Measurements from ENCODE around the gene PCGF3.
"Not testable (repeated sequence)": the region's sequence is repeated elsewhere in the genome, so short reads cannot be mapped to it uniquely, and the experiment has no call there.

Gene PCGF3

DNA sequence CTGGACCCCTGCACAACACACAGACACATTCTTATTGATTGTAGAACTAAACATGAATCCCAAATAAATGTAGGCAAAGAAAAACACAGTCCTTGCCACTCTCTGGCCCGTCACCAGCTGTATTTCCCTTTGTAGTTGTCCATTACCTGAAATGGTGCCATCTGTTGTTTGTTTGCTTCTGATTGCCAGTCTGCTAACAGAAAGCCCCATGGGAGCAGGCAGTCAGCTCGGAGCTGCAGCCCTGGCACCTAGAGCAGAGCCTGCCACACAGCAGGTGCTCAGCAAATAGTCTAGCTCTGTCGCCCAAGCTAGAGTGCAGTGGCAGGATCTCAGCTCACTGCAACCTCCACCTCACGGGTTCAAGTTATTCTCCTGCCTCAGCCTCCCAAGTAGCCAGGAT is 91.4 kb downstream of the PCGF3 start:
- no peak for DNase-seq (ENCODE audit: low read depth)

DNA sequence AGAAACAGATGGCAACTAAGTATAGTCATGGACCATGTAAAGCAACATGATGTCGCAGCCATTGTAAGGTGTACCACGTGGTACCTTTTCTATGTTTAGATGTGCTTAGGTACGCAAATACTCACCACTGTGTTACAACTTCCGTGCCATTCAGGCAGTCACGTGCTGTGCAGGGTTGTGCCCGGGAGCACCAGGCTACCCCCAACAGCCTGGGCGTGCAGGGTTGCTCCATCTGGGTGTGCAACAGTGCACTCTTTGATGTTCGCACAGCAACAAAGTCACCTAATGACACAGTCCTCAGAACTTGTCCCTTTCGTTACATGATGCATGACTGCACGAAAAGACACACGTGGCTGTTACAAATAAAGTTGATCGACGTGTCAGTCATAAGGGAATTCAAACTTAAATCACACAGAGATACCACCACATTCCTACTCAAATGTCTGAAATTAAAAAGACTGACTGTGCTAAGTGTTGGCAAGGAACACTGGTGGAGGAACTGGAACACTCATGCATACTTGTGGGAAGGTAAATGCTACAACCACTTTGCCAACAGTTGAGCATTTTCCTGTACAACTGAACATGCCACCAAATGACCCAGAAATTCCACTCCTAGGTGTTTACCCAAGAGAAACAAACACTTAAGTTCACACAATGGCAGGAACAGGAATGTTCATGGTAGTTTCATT is 95.9 kb downstream of the PCGF3 start:
- DNase-seq (ENCODE audit: low read depth) = no peak

- no peak for DNase-seq (ENCODE audit: low read depth)
Observed at GRCh38 chr4:803884-804283, 98.3 kb downstream of the PCGF3 start.

DNA sequence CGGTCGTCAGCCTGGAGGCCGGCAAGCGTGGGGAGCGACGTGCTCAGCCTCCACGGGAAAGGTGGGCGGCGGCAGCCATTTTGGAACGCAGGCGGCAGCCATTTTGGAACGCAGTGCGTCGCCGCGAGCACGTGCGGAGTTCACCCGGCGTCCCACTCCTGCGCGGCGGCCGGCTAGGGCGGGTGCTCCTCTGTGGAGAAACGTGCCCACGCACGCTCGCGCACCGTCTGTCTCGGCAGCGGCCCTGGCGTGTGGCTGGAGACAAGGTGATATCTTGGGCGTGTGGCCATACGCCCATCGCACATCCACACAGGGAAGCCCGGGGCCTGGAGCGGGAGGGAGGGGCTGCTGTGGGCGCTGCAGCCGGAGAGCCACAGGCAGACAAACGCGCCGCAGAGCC is 99.2 kb downstream of the PCGF3 start:
- DNase-seq (ENCODE audit: low read depth) = no peak

DNA sequence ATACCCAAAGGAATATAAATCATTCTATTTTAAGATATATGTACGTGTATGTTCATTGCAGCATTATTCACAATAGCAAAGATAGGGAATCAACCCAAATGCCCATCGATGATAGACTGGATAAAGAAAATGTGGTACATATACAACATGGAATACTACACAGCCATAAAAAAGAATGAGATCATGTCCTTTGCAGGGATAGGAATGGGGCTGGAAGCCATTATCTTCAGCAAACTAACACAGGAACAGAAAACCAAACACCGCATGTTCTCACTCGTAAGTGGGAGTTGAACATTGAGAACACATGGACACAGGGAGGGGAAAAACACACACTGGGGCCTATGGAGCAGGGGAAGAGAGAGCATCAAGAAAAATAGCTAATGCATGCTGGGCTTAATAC is 101.3 kb downstream of the PCGF3 start:
- not testable (repeated sequence) for DNase-seq (ENCODE audit: low read depth)

GRCh38 chr4:807792-808191 is 102.2 kb downstream of the PCGF3 start:
- DNase-seq (ENCODE audit: low read depth) = no peak

- DNase-seq (ENCODE audit: low read depth) = no peak
Observed at GRCh38 chr4:808860-809570, 103.4 kb downstream of the PCGF3 start.

DNA sequence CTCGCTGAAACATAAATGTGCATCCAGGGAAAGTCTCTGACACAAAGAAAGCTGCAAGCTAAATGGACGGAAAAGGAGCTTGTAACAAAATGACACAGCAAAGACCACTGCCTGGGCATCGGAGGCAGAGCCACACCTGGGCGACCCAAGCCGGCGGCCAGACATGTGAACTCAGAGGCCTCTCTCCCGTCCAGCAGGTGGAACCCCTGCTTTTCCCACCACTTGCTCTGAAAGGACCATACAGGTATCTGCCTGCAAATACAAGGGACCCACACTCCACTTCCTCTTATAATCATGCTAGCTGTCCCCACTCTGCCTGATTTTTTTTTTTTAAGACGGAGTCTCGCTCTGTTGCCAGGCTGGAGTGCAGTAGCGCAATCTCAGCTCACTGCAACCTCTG is 108.3 kb downstream of the PCGF3 start:
- DNase-seq (ENCODE audit: low read depth) = no peak

DNA sequence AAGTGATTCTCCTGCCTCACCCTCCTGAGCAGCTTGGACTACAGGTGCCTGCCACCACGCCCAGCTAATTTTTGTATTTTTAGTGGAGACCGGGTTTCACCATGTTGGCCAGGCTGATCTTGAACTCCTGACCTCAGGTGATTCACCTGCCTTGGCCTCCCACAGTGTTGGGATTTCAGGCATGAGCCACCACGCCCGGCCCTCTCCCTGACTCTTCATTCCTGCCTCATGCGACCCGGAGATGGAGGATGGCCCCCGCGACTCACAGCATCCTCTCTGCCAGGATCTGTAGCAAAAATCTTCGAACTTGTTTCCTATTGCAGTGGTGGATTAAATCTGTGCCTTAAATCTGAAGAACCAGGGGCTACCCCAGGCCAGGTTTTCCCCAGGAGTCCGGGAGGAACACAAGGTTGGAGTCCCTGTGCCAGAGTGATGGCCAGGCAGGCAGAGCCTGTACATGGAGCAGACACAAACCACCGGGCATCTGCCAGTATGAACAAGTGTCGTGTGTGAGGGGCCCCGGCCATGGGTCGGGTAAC is 108.7 kb downstream of the PCGF3 start:
- DNase-seq (ENCODE audit: low read depth) = no peak

GRCh38 chr4:815464-816146 is 110.0 kb downstream of the PCGF3 start:
- no peak for DNase-seq (ENCODE audit: low read depth)

GRCh38 chr4:818106-818921 is 112.7 kb downstream of the PCGF3 start:
- DNase-seq (ENCODE audit: low read depth) = no peak

GRCh38 chr4:819401-820229 is 114.0 kb downstream of the PCGF3 start:
- DNase-seq (ENCODE audit: low read depth) = no peak
